D341Med (cell line): ENCODE measurements around the gene SMC6.

ENCODE experiments used
- DNase-seq: peaks from one replicate; pipeline ENCODE4 v3.0.0; 2012; ENCODE audit warnings: low spot score

The SMC6 gene, protein sequence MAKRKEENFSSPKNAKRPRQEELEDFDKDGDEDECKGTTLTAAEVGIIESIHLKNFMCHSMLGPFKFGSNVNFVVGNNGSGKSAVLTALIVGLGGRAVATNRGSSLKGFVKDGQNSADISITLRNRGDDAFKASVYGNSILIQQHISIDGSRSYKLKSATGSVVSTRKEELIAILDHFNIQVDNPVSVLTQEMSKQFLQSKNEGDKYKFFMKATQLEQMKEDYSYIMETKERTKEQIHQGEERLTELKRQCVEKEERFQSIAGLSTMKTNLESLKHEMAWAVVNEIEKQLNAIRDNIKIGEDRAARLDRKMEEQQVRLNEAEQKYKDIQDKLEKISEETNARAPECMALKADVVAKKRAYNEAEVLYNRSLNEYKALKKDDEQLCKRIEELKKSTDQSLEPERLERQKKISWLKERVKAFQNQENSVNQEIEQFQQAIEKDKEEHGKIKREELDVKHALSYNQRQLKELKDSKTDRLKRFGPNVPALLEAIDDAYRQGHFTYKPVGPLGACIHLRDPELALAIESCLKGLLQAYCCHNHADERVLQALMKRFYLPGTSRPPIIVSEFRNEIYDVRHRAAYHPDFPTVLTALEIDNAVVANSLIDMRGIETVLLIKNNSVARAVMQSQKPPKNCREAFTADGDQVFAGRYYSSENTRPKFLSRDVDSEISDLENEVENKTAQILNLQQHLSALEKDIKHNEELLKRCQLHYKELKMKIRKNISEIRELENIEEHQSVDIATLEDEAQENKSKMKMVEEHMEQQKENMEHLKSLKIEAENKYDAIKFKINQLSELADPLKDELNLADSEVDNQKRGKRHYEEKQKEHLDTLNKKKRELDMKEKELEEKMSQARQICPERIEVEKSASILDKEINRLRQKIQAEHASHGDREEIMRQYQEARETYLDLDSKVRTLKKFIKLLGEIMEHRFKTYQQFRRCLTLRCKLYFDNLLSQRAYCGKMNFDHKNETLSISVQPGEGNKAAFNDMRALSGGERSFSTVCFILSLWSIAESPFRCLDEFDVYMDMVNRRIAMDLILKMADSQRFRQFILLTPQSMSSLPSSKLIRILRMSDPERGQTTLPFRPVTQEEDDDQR

DNA sequence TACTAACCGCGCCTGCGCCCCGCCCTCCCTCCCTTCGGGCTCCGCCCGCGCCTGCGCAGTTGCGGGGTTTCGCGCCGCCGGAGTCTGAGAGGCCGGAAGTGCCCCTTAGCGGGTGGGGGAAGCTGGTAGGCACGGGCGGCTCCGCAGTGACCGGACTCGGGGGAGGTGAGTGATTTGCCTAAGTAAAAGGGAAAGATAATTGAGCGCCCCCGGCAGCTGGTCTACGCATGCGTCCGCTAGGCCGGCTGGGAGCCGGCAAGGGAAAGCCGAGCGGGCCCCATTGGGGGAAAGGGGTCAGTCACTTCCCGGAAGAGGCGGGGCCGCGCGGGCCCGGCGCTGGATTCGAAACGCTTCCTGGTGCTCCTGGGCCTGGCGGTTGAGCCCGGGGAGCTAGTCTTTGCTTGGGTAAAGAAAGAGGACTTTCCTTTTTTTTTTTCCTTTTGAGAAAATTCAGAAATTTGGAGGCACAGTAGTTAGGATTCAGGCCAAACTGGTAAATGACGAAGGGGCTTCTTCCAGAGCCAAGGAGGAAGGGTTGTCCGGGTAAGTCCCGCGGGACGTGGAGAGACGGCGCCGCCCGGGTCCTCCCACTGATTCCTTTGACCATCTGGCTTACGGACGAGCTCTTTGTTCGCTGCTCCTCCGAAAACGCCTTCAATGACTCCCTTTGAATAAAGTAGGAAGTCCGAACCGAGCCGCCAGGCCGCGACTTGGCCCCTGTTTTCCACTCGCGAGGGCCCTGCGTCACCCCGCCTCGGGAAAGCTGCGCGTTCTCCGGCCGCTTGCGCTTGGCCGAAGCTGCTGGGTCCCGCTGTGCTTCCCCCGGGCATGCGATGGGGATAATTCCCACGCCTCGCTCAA, at the start of gene SMC6, which contains the start of gene GEN1:
TSS of gene SMC6 (minus strand) at position 8 of the 861 bp plus-strand sequence. CDS start 7,864 bp downstream, outside the sequence.
TSS of gene GEN1 (plus strand) at position 336 of the 861 bp plus-strand sequence. CDS start 5,806 bp downstream, outside the sequence.
- DNase-seq, result peak; percentile 97

DNA sequence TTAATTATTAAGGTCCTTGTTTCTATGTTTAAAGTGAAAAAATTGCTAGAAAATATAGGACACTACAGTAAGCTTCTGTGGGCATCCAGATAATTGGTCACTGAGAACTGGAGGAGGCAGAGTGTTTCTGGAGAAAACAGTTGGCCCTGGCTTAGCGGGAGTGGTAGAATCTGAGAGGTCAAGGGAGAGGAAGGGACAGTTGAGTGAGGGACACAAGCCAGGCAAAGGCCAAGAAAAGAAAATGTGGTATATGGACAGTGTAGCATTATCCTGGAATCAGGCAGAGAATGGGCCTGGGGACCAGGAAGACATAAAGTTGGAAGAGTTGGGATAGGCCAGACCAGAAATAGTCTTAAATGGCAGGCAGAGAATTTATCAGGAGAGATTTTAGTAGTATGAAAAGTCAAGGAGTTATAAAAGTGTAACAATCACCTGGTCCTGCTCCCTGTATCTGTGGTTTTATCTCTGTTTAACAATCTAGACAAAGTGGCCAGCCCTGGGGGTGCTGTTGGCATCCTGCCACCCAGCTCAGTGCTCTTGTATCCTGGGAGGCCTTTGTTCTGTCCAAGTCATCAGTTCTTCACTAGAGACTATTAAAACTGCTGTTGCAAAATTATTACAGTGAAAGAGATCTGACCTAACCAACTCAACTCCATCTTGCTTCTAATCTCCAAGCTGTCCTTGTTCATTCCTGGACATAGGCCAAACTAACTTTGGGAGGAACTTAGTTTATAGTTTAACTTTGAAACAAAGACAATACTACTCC, 47.3 kb upstream of the SMC6 start:
- no peak for DNase-seq

DNA sequence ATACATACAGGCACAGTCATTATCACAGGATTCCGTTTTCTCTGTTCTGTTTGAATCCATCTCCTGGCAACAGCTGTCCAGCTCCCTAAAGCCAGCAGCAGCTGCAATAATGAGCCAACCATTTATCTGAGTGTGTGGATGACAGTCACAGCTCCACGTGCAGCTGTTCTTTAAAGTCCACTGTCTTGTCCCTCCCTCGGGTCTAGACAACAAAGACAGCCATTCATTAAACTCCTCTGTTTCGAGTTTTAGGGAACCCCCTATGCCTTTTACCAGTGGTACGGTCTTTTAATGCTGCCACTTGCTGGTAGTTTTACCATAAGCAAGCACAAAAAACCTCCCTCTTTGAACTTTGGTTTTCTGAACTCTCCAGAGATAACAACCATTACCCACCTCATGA, 46.6 kb upstream of the SMC6 start:
- no peak for DNase-seq

DNA sequence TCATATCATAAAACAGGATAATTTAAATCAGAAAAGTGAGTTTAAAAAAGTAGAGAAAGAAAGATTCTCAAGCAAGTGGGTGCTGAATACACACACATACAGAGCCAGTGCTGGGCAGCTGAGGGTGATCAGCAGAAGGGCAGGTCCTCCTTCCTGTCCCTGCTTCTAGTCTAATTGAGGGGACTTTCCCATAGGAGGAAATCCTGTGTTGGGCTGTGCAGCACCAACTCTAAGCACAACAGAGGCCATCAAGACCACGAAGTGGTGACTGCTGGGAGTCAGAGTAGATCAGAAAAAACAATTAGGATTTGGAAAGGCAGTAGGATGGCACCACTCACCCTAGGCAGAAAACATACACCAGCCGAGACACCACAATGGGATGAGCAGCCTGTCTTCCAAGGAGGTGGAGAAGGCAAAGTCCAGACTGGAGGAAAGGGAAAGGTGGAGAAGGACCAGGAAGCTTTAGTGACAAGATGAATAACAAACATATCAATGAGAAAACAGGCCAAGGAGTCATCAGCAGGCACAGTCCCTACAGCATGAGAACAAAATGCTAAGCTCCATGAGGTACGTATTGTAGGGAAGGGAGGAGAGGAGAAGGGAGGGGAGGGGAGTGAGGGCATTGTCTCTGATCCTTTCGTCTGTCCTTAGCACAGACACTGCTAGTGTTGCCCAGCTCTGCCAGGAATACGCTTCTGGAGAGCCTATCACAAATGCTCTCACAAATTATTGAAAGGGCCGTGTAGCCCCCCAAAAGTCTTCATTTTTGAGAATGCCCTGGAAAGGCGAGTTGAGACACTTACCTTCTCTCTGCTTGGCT, 45.9 kb upstream of the SMC6 start:
- DNase-seq, result no peak

DNA sequence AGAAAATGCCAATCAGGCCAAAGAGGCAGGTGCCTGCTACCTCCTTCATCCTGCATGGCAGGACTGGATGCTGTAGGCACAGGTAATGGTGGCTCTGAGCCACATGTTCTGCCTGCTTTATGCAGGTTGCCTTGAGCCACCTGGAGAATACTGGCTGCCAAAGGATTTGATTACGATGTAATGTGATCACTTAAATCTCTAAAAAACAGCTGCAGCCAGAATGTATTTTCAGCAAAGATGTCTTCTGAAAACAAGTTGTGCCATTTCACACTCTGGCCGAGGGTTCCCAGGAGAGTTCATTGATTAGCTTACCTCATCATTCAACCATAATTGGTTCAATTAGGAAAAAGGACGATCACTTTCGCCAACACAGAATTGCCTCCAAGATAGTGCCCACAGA, 44.7 kb upstream of the SMC6 start:
- no peak for DNase-seq

DNA sequence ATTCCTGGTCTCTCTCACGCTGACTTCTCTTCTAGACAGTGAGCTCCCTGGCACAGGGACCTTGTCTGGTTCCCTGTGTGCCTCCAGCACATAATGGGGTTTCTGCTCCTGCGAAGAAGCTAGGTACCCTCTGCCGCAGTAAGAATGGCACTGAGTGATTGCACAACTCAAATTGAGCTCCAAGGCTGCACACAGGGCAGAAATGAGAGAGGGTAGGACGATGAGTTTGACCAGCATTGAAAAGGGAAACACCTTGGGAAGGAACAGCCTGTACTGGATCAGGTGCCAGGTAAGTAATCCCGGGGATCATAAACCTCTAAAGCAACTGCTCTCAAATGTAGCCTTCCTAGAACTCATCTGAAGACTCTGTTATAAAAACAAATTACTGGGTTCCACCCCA, 41.7 kb upstream of the SMC6 start:
- DNase-seq, result no peak

DNA sequence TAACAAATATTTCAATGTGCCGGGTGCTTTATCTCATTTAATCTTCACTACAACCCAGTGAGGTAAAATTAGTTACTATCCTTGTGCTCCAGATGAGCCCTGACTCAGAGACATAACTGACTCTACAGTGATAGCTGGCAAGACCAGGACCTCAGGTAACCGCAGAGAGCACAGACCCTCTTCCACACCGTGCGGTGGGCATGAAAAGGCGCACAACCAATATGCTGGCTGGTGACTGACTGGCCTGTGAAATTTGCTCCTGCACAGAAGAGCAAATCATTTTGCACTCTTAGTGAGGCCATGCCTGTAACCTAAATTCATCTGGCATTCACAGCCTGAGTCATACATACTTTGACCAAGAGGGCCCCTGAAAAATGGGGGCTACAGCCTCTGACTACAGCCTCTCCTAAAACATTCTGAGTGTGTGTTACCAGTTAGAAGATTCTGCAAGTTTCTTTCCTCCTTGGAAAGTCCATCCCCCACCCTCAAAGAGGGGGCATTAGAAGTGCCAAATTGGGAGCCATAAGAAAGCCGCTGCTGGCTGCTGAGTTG, 40.3 kb upstream of the SMC6 start:
- DNase-seq, result no peak

DNA sequence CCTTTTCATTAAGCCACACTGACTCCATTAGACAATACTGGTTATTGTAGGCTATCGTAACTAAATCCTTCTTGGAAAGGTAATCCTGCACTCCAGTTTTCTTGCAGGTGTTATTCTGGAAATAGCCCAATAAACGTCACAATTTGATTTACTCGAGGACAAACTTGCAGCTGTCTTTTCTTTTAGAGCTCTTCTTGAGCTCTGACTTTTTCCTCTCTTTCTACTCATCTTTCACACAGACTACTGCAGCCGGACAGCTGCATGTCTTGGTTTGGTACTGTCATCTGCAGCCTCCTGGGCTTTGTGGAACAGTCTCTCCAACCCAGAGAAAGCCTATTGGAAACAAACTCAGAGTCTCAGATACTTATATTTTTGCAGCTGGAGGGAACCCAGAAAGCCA, 39.7 kb upstream of the SMC6 start:
- DNase-seq, result no peak

DNA sequence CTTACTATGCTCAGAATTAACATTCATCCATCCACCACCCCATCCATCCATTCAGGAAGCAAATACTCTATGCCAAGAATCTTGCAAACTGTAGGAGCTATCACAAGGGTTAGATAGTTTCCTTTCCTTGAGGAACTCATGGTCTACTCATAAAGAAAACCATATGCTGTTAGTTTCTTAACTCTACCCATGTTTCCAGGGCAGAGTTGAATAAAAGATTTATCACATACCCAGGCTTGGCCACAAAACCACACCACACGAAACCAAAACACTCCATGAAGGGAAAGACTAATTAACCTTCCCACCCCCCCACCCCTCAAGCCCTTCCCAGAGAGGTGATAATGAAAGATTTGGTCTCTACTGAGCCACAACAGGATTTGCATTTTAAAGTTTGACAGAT, 38.9 kb upstream of the SMC6 start:
- no peak for DNase-seq

DNA sequence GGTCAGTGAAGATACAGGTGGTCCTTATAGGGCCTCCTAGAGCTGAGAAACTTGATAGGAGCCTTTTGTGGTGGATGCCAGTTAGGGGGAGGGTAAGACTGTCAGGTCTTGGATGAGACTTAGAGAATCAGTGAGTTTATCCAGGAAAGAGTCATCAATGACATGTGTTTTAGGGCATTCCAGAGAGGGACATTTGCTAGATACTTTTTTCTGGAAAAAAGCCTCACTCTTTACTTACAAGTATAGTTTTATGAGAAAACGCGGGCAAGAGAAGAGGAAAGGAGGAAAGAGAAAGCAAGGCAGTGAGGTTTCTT, 38.2 kb upstream of the SMC6 start:
- no peak for DNase-seq

DNA sequence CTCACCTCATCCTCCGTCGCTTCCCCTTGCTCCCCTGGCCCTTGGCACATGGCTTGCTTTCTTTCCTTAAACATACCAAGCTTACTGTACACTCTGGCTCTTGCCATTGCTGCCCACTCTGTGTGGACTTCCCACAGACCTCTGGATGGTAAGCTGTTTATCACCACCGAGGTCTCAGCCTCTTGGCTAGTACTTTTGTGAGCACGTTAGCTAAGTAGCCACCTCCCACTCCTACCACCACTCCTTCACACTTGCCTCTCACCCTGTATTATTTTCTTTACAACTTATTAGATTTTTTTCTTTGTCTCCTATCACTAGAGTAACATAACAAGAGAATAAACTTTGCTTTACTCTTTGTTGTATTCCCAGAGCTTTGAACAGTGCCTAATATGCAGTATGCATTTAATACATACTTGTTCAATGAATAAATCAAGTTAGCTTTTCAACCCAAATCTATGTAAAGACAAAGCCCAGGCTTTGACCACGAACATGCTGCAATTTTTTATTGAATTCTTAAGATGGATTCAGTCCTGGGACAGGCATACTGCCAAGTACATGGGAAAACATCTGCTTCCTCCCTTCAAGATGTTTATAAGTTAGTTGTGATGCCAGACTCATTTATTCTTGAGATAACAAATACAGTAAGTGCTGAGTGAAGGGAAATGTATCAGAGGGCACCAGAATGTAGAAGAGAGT, 37.7 kb upstream of the SMC6 start:
- no peak for DNase-seq

DNA sequence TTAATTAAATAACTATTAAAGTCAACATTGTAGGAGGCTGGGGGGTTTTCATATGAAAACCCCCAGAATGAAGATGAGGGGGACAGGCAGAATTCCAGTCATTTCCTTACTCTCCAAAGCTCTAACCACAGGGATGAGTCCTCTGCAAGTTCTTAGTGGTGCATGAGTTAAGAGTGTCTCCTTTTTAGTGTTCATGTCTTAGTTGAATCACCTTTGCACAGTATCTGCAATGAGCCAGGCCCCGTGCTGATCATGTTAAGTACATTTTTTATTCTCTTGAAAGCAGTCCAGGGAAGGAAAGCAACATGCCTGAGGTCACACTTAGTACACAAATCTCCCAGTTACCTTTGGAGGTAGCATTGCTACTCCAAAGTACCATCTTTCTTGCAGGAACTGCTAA, 36.9 kb upstream of the SMC6 start:
- no peak for DNase-seq

DNA sequence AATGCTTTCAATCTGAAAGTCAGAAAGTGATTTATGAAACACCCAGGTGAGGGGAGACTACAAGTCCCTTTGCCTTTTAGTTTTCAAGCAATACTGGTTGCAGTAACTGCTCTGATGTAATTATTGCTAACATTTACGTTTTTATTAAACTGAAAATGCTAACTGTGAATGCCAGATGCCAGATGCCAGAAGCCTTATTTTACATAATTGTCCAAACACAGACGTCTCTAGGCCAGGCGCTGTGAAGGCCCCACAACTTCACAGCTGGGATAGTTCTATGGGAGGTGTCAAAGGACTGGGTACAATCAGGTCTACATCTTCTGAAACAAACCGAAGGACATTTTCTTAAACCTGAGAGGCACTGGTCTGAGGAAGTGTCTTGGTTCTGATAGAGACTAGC, 35.2 kb upstream of the SMC6 start:
- no peak for DNase-seq

DNA sequence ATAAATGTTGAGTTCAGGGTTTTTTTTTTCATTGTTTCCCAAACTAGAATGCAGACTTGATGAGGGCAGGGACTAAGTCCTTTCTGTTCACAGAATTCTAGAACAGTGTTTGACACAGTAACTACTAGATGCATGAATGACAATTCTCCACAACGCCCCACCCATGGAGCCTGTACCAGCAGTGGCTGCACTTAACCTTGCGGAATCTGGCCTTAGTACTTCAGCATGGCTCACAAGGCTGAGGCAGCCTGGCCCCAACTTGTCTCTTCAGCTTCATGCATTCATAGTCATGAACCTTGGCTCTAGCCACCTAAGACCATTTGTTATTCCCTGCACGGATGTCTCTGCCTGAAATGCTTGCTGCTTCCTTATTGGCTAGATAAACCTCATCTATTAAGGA, 33.1 kb upstream of the SMC6 start:
- DNase-seq, result no peak

DNA sequence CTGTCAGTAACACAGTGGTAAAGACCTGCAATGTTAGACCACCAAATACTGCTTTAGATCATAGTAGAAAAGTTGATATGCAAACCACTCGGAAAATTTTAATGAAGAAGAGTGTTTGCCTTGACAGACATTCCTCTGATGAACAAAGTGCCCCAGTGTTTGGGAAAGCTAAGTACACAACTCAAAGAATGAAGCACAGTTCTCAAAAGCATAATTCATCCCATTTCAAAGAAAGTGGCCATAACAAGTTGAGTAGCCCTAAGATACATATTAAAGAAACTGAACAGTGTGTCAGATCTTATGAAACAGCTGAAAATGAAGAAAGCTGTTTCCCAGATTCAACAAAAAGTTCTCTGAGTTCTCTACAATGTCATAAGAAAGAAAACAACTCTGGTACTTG, 27.9 kb upstream of the SMC6 start:
- DNase-seq, result no peak

DNA sequence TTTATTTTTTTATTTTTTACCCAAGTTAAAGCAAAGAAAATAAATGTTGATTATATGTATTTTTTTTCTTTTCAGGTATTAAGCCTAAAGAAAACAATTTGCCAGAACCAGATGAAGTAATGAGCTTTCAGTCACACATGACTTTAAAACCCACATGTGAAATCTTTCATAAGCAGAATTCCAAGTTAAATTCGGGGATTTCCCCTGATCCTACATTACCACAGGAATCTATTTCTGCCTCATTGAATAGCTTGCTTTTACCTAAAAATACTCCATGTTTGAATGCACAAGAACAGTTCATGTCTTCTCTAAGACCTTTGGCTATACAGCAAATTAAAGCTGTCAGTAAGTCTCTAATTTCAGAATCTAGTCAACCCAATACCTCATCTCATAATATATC, 26.9 kb upstream of the SMC6 start:
- no peak for DNase-seq

DNA sequence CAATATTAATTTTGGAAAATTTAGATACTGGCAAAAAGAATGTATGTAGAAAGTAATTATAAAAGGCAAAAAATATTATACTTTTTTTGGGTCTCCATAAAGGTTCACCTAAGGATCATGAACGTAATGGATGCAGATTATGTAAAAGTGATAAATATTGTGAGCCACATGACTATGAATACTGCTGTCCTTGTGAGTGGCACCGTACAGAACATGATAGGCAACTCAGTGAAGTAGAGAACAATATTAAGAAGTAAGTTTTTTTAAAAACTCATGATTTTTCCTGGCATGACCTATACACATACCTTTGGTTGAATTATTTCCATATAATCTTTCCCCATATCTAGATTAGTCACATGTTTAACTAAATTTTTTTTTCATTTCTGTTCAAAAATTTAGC, 18.9 kb upstream of the SMC6 start:
- DNase-seq, result no peak

DNA sequence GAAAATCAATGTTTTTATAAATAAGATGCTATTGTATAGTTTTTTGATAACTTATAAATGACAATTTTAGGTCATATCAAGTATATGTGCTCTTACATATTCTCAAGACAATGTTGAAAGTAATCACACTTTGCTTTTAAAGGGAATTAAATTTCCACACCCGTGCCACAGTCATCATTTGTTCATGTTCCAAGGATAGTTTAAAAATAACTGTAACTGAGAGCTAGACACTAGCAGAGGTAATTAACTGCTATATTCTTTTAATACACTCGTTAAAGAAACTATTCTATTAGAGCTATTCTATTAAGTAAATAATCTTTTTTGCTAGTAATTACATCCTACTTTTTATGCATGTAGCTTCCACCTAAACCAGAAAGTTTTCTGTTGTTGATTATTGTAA, 18.3 kb upstream of the SMC6 start:
- no peak for DNase-seq

DNA sequence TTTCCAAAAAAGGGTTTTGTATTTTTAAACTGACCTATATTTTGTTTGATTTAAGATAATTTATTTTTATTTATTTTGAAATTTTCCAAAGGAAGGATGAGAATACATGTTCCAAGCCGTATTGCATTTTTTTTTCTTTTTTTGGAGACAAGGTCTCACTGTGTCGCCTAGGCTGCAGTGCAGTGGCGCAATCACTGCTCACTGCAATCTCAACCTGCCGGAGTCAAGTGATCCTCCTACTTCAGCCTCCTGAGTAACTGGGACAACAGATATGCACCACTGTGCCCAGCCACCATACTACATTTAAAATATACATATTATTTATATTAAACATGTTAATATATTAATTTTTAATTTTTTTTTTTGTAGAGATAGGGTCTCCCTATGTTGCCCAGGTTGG, 15.3 kb upstream of the SMC6 start:
- no peak for DNase-seq
